Parathyroid adenoma (tissue), 2 donors: Measurements from ENCODE around the gene GLS.
"Not testable (repeated sequence)": the region's sequence is repeated elsewhere in the genome, so short reads cannot be mapped to it uniquely, and the experiment has no call there.

Experiments
- H2AFZ ChIP-seq: fragments of 300-600 bp; sonication (generic); one replicate; pipeline ENCODE4 v1.7.0; 2017; ENCODE audit warnings: antibody characterized with exemption, mild to moderate bottlenecking
- H3K27ac ChIP-seq: fragments of 300-600 bp; sonication (generic); one replicate; pipeline ENCODE4 v1.7.0; 2017
- H3K27me3 ChIP-seq: fragments of 300-600 bp; sonication (generic); one replicate; pipeline ENCODE4 v1.7.0; 2017; ENCODE audit warnings: low read length; ENCODE audit not compliant: control insufficient read depth, insufficient read depth
- H3K36me3 ChIP-seq: fragments of 300-600 bp; sonication (generic); one replicate; pipeline ENCODE4 v1.7.0; 2017; ENCODE audit warnings: low read length; ENCODE audit not compliant: control insufficient read depth, insufficient read depth
- H3K4me1 ChIP-seq: fragments of 300-600 bp; sonication (generic); one replicate; pipeline ENCODE4 v1.7.0; 2017; ENCODE audit warnings: control low read depth
- H3K4me2 ChIP-seq: fragments of 300-600 bp; sonication (generic); one replicate; pipeline ENCODE4 v1.7.0; 2017; ENCODE audit warnings: low read length
- H3K4me3 ChIP-seq: fragments of 300-600 bp; sonication (generic); one replicate; pipeline ENCODE4 v1.7.0; 2017; ENCODE audit warnings: low read depth, low read length
- H3K79me2 ChIP-seq: fragments of 300-600 bp; sonication (generic); one replicate; pipeline ENCODE4 v1.7.0; 2017; ENCODE audit warnings: control low read depth
- H3K9ac ChIP-seq: fragments of 300-600 bp; sonication (generic); one replicate; pipeline ENCODE4 v1.7.0; 2017; ENCODE audit warnings: mild to moderate bottlenecking
- H3K9me3 ChIP-seq: fragments of 300-600 bp; sonication (generic); one replicate; pipeline ENCODE4 v1.7.0; 2017; ENCODE audit warnings: low read length; ENCODE audit not compliant: control insufficient read depth
- CTCF ChIP-seq: fragments of 300-600 bp; sonication (generic); IDR thresholded peaks from one replicate; pipeline ENCODE4 v1.7.0; 2017; ENCODE audit warnings: antibody characterized with exemption, mild to moderate bottlenecking
- donor health status: primary hyperparathyroidism.

The GLS gene

GRCh38 chr2:190881598-190882410 is 1.2 kb downstream of the GLS start:
- no peak for TF ChIP-seq CTCF
- Histone ChIP-seq H3K27me3 (no peaks in the 10 kb centered on the region), H2AFZ (peak overlapping the region; percentile 82), H3K4me3 (peak overlapping the region; percentile 85), H3K36me3 (no peaks in the 10 kb centered on the region), H3K79me2 (peaks cover 33% of the 10 kb centered on the region), H3K27ac (peak overlapping the region; percentile 97), H3K9me3 (no peaks in the 10 kb centered on the region), H3K9ac (peak overlapping the region; percentile 77), H3K4me1 (peaks cover 3% of the 10 kb centered on the region), H3K4me2 (peak overlapping the region; percentile 84)

DNA sequence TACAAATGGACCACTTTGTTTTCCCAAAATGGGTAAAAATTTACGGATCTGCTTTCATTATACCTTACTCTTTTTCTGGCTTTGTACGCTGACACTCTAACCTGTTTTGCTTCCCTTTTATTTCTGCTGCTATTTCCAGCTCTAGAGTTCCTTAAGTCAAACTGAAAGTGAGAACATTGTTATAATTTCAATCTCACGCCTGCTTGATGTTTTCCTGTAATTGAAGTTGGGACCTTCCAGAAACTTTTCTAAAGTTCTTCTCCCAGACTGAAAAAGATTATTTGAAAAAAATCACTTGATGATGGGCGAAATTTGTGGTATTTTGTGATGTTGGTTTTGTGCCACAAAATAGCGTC is 1.8 kb downstream of the GLS start:
- no peak overlapping the region for H3K9ac ChIP-seq
- peaks cover 33% of the 10 kb centered on the region for H3K79me2 ChIP-seq
- TF ChIP-seq CTCF, result no peak
- H2AFZ ChIP-seq, result no peak overlapping the region
- H3K4me1 ChIP-seq, result peaks cover 3% of the 10 kb centered on the region
- peak overlapping the region; percentile 84 for H3K4me2 ChIP-seq
- H3K36me3 ChIP-seq, result no peaks in the 10 kb centered on the region
- H3K9me3 ChIP-seq, result no peaks in the 10 kb centered on the region
- no peaks in the 10 kb centered on the region for H3K27me3 ChIP-seq
- H3K27ac ChIP-seq, result peak overlapping the region; percentile 97
- H3K4me3 ChIP-seq, result peak overlapping the region; percentile 85

- Histone ChIP-seq H3K9me3 (no peaks in the 10 kb centered on the region), H3K9ac (no peak overlapping the region), H3K4me3 (peak overlapping the region; percentile 85), H3K4me2 (peak overlapping the region; percentile 84), H3K27me3 (no peaks in the 10 kb centered on the region), H3K27ac (peak overlapping the region; percentile 97), H3K36me3 (no peaks in the 10 kb centered on the region), H2AFZ (no peak overlapping the region), H3K79me2 (peaks cover 33% of the 10 kb centered on the region), H3K4me1 (peaks cover 3% of the 10 kb centered on the region)
- no peak for TF ChIP-seq CTCF
Measured at GRCh38 chr2:190882856-190883582, 2.4 kb downstream of the GLS start.

DNA sequence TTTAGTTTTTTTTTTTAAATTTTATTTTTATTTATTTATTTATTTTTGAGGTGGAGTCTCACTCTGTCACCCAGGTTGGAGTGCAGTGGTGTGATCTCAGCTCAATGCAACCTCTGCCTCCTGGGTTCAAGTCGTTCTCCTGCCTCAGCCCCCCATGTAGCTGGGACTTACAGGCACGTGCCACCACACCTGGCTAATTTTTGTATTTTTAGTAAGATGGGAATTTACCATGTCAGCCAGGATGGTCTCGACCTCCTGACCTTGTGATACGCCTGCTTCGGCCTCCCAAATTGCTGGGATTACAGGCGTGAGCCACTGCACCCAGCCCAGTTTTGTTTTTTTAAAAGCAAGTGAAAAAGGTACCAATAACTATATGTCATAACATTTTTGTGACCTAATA is 5.2 kb downstream of the GLS start:
- H3K9me3 ChIP-seq, H3K4me1 ChIP-seq, H3K36me3 ChIP-seq, H2AFZ ChIP-seq, H3K9ac ChIP-seq, H3K27ac ChIP-seq, H3K27me3 ChIP-seq: not testable (repeated sequence)
- peak overlapping the region; percentile 60 for H3K4me2 ChIP-seq
- peaks cover 33% of the 10 kb centered on the region for H3K79me2 ChIP-seq
- peak overlapping the region; percentile 8 for H3K4me3 ChIP-seq

DNA sequence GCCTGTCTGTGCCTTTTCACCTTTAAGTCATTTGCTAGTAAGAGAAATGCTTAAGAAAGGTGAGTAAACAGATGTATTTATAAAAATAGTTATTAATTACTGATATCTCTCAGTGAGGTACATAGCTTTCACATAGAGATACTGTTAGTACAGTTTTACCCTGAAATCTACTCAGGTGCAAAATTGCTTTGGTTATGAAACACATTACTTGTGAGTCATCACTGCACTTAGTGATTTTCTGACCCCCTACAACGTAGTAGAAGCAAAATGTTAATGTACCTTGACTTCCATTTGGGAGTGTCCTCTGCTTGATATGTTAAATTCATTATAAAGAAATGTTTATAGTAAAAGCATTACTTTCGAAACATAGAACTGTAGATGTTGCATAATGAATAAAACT is 6.5 kb downstream of the GLS start:
- no peak overlapping the region for H3K27ac ChIP-seq
- peaks cover 24% of the 10 kb centered on the region for H3K79me2 ChIP-seq
- H3K9me3 ChIP-seq, result no peaks in the 10 kb centered on the region
- H3K4me3 ChIP-seq, result peak overlapping the region; percentile 31
- no peak overlapping the region for H2AFZ ChIP-seq
- H3K9ac ChIP-seq, result no peak overlapping the region
- H3K4me2 ChIP-seq, result peak overlapping the region; percentile 60
- peaks cover 2% of the 10 kb centered on the region for H3K4me1 ChIP-seq
- H3K36me3 ChIP-seq, result no peaks in the 10 kb centered on the region
- TF ChIP-seq CTCF, result no peak
- H3K27me3 ChIP-seq, result no peaks in the 10 kb centered on the region
